ENCODE data around the gene KMO.

The KMO gene

GRCh38 chr1:241603731-241604245 lies 71.6 kb downstream of the KMO start:
- no peak for DNase-seq (ENCODE audit: low read depth)
- TF ChIP-seq CTCF (IDR thresholded peaks at IDR 0.05; ENCODE audit: insufficient read depth, low read depth, low read length, missing control alignments): no peak
- no peak overlapping the region for H3K4me3 ChIP-seq (ENCODE audit: low read depth, low read length)

GRCh38 chr1:241605146-241605805 lies 73.1 kb downstream of the KMO start:
- DNase-seq (ENCODE audit: low read depth): no peak
- H3K4me3 ChIP-seq (ENCODE audit: low read depth, low read length): no peak overlapping the region
- TF ChIP-seq CTCF (IDR thresholded peaks at IDR 0.05; ENCODE audit: insufficient read depth, low read depth, low read length, missing control alignments): no peak

- no peak overlapping the region for H3K4me3 ChIP-seq (ENCODE audit: low read depth, low read length)
- no peak for TF ChIP-seq CTCF (IDR thresholded peaks at IDR 0.05; ENCODE audit: insufficient read depth, low read depth, low read length, missing control alignments)
- no peak for DNase-seq (ENCODE audit: low read depth)
These were observed 74.4 kb downstream of the KMO start for GRCh38 chr1:241606544-241606943.

- no peak overlapping the region for H3K4me3 ChIP-seq (ENCODE audit: low read depth, low read length)
- TF ChIP-seq CTCF (IDR thresholded peaks at IDR 0.05; ENCODE audit: insufficient read depth, low read depth, low read length, missing control alignments): no peak
- DNase-seq (ENCODE audit: low read depth): no peak
These were observed 75.3 kb downstream of the KMO start for GRCh38 chr1:241607497-241607896.

GRCh38 chr1:241608379-241609033 lies 76.3 kb downstream of the KMO start:
- no peak for TF ChIP-seq CTCF (IDR thresholded peaks at IDR 0.05; ENCODE audit: insufficient read depth, low read depth, low read length, missing control alignments)
- DNase-seq (ENCODE audit: low read depth): peak; percentile 22
- no peak overlapping the region for H3K4me3 ChIP-seq (ENCODE audit: low read depth, low read length)

- no peak overlapping the region for H3K4me3 ChIP-seq (ENCODE audit: low read depth, low read length)
- TF ChIP-seq CTCF (IDR thresholded peaks at IDR 0.05; ENCODE audit: insufficient read depth, low read depth, low read length, missing control alignments): no peak
- DNase-seq (ENCODE audit: low read depth): no peak
These were observed 78.1 kb downstream of the KMO start for GRCh38 chr1:241610056-241610815.

Measured in GM12865 (cell line).